Kidney epithelial cell (primary cell): Measurements from ENCODE around the gene CLSTN2. TPM values are rescaled to one million over a fixed set of nuclear protein-coding genes. Genes with fewer than 3 reads are reported as not detected.

Source experiments
- DNase-seq: peaks from one replicate; pipeline ENCODE4 v3.0.0-alpha.2; 2010; ENCODE audit warnings: low read depth
- H3K27me3 ChIP-seq: 2 replicates; pipeline ENCODE4 v1.6.0; 2011; ENCODE audit warnings: low read length; ENCODE audit not compliant: control insufficient read depth, insufficient read depth
- H3K36me3 ChIP-seq: 2 replicates; pipeline ENCODE4 v1.5.1; 2011; ENCODE audit warnings: low read length; ENCODE audit not compliant: control insufficient read depth, insufficient read depth
- H3K4me3 ChIP-seq: 2 replicates; pipeline ENCODE4 v1.5.1; 2011; ENCODE audit warnings: low read depth, mild to moderate bottlenecking, control low read depth, low read length
- total RNA-seq: library from RNA; depleted of rRNA; stranded (reverse); fragments of >200 nt; gene quantifications from 2 replicates; pipeline ENCODE4 v1.2.3, GENCODE V29; 2015
- TF ChIP-seq, protein P1 (sequence below): IDR thresholded peaks from 2 replicates; pipeline ENCODE4 v1.5.1; 2011; ENCODE audit warnings: mild to moderate bottlenecking, moderate library complexity, low read length, control low read depth, inconsistent platforms; ENCODE audit not compliant: insufficient read depth, poor library complexity, severe bottlenecking

The CLSTN2 gene
- total RNA-seq, 1 donor from 2014 or later, result 10.9 TPM

DNA sequence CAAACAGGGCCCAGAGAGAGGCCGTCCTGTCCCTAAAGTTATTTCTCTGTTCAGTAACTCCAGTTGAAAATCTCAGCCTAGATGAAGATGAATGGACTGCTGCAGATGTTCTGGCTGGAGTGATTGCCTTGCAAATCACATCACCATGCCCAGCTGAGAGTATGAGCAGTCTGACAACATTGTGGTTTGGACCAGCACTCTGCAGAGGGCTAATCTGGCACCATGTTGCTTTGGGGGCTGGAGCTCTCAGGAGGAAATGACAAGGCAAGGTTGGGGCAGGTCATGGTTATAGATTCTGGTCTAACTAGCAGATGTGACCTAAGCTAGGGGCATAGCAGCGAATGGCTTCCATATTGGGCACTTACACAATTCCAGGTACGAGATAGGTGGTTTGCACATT, 314.2 kb downstream of the CLSTN2 start:
- TF ChIP-seq, protein P1, sequence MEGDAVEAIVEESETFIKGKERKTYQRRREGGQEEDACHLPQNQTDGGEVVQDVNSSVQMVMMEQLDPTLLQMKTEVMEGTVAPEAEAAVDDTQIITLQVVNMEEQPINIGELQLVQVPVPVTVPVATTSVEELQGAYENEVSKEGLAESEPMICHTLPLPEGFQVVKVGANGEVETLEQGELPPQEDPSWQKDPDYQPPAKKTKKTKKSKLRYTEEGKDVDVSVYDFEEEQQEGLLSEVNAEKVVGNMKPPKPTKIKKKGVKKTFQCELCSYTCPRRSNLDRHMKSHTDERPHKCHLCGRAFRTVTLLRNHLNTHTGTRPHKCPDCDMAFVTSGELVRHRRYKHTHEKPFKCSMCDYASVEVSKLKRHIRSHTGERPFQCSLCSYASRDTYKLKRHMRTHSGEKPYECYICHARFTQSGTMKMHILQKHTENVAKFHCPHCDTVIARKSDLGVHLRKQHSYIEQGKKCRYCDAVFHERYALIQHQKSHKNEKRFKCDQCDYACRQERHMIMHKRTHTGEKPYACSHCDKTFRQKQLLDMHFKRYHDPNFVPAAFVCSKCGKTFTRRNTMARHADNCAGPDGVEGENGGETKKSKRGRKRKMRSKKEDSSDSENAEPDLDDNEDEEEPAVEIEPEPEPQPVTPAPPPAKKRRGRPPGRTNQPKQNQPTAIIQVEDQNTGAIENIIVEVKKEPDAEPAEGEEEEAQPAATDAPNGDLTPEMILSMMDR, result no peak
- H3K4me3 ChIP-seq, result no peak overlapping the region
- no peak for DNase-seq
- H3K36me3 ChIP-seq, result no peaks in the 10 kb centered on the region
- no peaks in the 10 kb centered on the region for H3K27me3 ChIP-seq

DNA sequence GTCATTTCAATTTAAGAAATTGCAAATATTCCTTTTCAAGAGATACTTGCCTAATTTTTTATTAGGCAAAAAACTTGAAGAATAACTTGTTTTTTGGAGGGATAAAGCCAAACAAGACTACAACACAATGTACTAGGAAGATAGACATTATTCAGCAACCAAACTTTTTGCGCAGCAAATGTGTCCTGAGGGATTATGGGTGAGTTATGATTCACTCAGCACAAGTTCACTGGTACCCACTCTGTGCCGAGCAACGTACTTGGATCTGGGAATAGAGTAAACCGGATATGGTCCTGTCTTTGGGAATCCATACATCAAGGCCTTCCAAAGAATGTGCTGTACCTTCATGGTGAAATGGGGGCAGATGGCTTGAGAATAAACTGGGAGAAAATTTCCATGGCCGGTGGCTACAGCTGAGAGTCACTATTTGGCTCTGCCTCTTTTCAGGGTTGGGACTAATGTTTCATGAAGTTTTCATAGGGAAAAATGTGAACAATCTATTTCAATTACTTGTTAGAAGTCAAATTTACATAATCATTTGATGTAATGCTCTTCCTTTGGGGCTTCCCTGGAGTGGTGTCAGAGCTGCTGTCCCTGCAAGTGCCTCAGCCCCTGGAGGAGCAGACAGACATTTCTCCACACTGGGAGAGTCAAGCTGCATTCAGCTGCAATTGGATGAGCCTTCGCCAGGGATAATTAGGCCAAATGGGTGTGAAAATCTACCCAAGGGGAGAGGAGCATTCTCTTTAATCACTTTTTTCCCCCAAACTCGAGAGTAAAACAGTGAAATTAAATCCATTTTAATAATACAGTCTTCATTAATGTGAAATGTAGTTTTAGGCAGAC, 315.2 kb downstream of the CLSTN2 start:
- H3K27me3 ChIP-seq, result no peaks in the 10 kb centered on the region
- H3K4me3 ChIP-seq, result no peak overlapping the region
- H3K36me3 ChIP-seq, result no peaks in the 10 kb centered on the region
- TF ChIP-seq, protein P1, result no peak
- DNase-seq, result no peak

DNA sequence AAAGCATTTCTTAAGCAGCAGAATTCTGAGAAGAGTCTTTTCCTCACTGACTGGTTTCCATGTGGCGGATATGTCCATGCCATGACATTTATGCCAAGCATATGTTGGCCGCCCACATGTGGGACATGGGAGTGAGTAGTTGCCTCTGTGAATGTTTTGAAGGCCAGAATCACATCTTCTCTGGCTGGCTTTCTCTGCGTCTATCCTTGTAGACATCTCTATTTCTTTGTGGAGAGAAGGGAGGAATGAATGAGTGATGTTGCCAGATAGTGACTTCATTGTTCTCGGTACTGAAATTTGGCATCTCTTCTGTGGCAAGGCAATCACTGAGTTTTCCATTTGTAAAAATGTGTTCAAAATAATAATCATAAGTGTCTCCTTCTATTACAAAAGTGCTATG, 316.0 kb downstream of the CLSTN2 start:
- no peak overlapping the region for H3K4me3 ChIP-seq

DNA sequence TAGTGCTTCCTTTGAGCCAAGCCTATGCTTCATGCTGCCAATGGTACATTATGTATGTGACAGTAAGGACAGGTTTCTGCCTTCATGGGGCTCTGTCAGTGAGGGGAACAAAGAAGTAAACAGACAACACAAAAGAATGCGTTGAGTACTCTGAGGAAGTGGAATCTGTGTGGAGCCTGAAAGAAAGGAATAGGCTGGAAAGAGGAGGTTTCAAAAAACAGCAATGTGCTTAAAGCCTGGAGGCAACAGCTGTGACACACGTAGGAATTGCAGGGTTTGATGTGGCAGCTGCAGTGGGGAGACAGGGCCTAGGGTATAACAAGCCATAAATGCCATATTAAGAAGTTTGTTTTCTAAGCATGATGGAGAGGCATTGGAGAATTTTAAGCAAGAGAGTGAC, 316.7 kb downstream of the CLSTN2 start:
- H3K27me3 ChIP-seq, result no peaks in the 10 kb centered on the region
- no peaks in the 10 kb centered on the region for H3K36me3 ChIP-seq
- TF ChIP-seq, protein P1, result no peak
- no peak overlapping the region for H3K4me3 ChIP-seq
- no peak for DNase-seq

More for the DNA sequence above, 316.0 kb downstream of the CLSTN2 start:
- DNase-seq, result no peak
- Histone ChIP-seq H3K36me3 (no peaks in the 10 kb centered on the region), H3K27me3 (no peaks in the 10 kb centered on the region)
- TF ChIP-seq, protein P1, result no peak

DNA sequence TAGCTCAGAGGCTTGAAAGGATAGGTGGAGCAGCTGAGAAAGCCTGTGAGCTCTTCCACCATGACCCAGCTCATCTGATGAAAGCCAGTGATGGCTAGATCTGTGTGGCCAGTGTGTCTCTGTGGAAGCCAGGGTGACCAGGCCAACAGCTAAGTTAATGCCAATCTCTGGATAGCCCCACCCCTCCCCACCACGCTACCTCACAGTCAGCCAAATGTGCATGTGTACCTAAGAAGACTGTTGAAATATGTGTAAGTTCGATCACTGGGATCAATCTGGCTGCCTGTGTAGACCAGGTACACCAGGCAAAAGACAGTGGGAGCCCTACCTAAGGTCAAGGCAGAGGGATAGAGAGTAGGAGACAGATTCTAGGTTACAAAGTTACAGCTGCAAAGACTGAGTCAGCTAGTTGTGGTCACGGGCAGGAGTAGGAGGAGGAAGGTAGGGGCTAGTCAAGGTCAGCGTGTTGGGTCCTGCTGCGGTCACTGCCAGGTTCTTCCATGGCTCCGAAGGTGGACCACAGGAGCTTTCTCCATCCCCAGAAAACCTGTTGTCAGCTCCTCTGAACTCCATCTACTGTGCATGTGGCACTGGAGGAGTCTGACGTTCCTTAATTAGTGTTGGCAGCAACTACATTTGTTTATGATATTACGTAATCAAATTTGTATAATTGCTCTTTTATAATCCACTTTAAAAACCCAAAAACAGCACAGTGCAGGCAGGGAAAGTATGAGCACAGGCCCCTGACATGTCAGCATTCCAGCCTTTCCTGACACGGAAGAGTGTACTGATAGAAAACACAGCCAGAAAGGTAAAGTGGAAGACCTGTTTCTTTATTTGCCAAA, 318.0 kb downstream of the CLSTN2 start:
- DNase-seq, result no peak
- Histone ChIP-seq H3K36me3 (no peaks in the 10 kb centered on the region), H3K27me3 (no peaks in the 10 kb centered on the region), H3K4me3 (no peak overlapping the region)
- TF ChIP-seq, protein P1, result no peak
